Fibroblast of the conjunctiva (primary cell): ENCODE results near the gene FAM83C.

ENCODE experiments used
- DNase-seq: peaks from one replicate; pipeline ENCODE4 v3.0.0-alpha.2; 2010; ENCODE audit warnings: low read depth

Gene FAM83C

DNA sequence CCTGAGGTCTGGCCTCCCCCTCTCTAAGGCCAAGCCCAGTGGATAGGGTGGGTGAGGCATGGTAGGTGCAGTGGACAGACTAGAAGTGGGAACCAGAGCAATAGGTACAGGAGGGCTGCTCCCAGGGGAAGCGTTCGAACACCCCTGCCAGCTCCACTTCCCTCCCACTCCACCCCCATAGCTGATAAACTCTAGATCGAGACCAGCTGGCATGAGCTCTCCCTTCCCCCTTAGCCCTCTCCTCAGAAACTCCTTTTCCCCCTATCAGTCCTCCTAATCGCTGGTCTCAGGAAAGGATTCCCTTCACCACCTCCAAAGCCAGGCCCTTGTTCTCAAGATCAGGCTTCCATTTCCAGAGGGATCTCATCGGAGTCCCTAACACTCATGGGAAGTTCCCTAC is 6.0 kb upstream of the FAM83C start:
- no peak for DNase-seq

DNA sequence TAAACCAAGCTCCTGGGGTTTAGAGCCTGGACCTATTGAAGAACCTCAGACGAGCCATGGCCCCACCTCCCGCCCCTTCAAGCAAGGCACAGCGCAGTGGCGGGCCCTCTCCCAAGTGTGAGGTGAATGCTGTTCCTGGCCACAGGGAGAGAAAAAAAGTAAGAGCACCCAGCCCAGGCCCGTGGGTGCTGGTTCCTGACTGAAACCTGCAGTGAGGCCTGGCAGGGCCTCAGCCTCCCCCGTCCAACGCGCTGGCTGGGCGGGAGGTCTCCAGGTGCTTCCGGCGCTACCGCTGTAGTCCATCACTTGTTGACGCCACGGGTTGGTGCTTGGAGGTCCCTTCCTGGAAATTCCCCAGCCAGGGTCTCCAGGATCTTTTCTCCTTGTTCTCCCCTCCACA is 5.5 kb upstream of the FAM83C start:
- DNase-seq = no peak

DNA sequence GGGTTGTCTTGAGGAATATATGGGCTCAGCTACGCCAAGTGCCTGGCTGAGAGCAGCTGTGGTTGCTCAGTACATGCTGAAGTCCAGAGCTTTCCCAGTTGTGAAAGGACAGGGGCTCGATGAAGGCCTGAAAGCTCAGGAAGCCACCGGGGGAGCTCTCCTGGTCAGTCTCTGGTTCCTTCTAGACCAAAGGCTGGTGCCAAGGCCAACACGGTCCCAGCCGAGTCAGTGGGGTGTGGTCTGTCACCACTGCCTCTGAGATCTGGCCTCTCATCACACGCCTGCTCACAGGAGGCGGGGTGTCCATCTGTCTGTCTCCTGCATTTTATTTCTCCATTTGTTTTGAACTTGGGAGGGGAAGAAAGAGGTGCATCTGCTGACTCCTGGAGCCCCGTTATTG is 4.9 kb upstream of the FAM83C start:
- no peak for DNase-seq

DNA sequence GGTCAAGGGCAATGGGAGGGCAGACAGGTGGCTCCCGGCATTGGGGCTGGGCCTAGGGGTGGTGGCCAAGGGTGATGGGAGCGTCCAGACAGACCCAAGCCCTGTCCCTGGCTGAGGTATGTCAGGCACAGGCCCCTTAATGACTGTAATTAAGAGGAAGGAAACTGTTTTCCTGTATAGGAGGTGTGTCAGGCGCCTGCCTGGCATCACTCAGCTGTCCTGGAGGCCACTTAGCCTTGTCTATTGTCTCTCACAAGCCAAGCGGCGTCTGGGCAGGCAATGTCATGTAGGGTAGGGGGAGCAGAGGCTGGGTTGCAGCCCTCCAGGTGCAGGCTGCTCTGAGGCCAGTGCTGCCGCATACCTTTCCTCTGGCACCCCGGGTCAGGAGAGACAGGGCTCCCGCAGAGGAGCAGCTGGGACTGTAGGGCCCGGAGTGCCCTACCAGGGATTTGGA is 3.9 kb upstream of the FAM83C start:
- DNase-seq = no peak

DNA sequence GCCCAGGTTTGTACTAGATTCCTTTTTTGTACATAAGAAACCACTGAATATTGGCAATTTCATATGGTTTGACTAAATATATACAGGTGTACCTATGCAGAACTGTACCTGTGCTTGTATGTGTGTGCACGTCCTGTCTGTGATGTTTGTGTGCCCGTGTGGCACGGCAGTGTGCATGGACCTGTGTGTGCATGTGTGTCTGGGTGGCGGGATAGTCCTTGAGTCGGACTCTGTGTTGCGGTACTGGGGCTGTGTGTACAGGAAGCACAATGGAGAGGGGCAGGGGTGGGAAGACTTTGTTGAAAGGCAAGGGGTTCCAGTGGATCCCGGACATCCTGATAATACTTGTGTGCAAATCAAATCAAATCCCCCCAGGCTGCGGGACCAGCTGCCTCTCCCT is 3.4 kb upstream of the FAM83C start:
- no peak for DNase-seq

DNA sequence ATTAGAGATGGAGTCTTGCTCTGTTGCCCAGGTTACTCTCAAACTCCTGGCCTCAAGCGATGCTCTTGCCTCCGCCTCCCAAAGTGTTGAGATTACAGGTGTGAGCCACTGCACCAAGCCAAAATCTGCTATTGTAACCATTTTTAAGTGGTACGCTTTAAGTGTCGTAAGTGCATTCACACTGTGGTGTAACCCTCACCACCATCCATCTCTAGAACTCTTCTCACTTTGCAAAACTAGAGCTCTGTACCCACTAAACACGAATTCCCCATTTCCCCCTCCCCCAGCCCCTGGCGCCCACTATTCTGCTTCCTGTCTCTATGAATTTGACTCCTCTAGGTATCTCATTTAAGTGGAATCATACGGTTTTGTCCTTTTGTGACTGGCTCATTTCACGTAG is 2.8 kb upstream of the FAM83C start:
- DNase-seq = no peak

DNA sequence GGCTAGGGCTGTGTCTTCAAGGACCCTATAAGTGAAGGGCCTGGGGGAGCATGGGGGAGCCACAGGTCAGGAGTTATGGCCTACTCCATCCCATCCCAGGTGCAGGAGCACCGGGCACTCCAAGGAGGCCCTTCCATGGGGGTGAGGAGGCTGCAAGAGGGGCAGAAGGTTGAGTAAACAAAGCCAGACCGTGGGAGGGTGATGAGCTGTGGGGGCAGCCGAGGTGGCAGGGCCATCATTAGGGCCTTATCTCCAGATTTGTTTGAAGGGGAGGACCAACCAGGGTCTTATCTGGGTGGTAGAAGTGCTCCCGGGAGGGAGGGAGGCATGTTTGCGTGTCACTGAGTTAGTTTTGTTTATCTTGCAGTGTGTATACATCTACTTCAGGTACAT is 2.1 kb upstream of the FAM83C start:
- no peak for DNase-seq

DNA sequence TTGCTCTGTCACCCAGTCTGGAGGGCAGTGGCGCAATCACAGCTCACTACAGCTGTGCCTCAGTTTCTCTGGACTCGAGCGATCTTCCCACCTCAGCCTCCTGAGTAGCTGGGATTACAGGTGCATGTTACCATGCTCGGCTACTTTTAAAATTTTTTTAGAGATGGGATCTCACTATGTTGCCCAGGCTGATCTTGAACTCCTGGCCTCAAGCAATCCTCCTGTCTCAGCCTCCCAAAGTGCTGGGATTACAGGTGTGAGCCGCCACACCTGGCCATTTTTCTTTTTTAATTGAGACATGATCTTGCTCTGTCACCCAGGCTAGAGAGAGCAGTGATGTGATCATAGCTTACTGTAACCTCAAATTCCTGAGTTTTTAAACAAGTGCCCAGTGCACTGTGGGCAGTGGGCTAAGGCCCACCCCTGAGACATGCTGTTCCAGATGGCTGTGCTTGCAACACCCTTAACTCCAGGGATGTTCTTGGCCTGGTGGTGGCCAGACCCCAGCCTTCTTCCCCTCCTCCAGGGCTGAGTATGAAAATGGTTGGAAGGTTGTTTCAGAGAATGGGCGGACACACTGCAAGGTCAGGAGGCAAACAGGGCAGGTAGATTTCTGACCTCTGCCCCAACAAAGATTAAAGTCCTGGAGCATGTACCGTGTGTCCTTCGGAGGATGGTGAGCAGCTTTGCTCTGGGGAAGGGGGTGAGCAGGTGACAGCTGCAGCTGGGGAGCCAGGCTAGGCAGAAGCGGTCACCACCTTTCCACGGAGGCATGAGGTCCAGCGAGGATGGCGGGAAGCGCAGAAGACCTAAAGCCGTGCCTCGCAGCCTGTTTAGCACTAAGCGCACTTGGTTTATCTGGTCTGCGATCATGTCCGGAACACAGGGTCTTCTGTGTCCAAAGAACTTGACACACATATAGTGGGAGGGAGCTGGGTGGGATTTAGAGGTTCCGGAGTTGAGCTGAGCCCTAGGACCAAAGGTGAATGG is 1.4 kb upstream of the FAM83C start:
- no peak for DNase-seq

DNA sequence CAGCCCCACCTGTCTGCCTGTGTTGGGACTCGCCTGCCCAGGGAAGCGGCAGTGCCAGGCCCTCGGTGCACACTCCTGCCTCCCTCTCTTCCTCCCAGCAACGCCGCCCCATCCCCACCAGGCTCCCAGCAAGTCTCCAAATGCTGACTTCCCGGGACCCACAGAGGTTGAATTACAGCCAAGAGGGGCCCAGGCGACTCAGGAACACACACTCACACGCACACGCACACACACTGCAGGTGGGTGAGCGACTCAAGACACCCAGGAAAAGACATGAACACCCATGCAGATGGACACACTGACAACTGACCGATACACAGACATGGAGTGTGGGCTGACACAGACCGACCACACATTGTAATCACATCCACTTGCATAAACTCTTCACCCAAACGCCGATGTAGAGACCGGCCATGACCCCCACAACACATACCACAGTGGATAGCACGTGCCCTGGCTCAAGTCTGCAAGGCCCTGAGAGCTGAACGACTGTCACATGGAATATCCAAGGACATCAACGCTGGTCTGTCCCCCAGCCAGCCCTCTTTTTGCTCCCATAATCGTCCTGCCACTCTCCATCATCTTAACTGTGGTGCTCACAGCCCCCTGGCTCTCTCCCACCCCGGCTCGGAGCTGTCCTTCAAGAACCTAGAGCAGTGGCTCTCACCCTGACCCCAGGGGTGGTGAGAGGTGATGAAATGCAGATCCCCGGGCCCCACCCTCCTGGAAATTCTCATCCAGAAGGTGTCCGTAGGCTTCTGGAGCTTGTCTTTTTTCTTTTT is 470 bp upstream of the FAM83C start:
- DNase-seq = no peak

DNA sequence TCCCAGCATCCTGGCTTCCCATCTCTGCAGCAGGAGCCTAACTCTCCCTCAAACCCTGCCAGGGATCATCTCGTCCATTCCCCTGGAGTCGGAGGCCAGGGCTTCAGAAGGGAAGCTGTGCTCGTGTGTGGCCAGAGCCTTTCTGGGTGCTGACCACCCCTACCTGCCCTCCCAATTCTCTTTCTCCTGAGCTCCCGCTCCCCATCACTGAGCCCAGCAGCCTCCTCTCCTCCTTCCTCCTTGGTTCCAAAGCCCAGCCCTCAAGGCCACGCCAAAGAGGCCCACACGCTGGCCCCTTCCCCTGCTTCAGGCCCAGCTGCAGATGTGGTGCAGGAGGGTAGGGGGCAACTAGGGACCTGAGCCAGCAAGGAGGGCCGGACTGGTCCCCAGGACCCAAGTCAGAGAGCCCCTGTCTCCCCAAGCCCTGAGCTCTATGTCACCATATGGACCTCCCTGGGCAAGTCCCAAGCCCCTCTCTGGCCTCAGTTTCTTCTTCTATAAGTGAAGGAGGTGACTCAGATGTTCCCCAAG is 1.3 kb downstream of the FAM83C start:
- DNase-seq = no peak

DNA sequence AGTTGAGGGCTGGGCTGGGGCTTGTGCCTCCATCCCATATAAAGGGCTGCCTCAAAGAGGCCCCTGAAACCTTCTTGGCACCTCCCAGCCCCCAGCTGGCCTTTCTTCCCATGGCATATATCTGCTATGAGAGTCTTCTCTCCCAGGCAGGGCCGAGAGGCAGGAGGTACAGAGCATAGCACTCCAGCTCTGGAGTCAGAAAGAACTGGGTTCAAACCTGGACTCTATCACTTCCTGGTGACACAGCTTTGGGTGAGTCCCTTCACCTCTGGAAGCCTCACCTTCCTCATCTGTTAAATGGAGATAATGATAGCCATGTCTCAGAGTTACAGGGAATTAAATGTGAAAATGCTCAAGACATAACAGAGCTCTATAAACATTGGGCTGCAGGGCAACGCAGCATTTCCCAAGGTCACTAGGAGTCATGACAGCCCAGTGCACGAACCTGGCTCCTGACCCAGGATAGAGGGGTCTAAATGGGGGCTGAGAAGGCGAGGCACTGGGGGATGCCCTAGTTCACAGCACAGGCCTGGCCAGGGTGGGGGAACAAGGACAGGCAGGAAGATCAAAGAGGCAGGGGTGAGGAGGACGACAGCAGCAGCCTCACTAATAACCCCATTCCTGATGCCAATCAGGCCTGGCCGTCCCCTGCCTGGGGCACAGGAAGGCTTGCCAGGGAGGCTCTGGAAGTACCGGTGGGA is 1.9 kb downstream of the FAM83C start:
- no peak for DNase-seq

DNA sequence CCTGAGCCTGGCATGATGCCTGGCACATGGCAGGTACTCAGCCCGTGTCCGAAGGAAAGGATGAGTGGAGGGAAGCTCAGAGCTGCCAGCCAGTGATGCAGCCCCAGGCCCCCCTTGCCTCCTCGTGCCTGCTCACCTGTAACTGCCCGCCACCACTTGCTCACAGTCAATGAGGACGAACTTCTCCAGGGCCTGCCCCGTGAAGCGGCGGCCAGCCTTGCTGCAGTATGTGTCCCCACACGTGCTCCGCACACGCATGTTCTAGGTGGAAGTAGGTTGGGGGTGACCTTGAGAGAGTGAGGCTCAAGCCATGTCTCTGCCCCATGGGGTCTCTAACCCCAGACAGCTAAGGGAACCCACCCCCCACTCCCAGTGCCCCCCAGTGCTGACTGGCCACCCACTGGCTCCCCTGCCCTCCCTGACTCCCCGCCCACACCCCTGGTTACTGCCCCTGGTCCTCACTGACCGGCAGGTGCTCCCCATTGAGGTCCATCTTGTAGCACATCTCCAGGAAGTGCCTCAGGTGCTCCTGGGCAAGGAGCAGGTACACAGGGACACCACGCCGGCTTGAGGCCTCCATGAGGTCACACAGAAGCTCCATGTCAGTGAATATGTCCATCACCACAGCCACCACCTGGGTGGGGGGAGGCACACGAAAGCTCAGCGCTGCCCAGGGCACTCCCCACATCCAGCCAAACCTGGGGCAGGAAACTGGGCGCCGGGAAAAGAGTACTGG is 3.7 kb downstream of the FAM83C start:
- no peak for DNase-seq

DNA sequence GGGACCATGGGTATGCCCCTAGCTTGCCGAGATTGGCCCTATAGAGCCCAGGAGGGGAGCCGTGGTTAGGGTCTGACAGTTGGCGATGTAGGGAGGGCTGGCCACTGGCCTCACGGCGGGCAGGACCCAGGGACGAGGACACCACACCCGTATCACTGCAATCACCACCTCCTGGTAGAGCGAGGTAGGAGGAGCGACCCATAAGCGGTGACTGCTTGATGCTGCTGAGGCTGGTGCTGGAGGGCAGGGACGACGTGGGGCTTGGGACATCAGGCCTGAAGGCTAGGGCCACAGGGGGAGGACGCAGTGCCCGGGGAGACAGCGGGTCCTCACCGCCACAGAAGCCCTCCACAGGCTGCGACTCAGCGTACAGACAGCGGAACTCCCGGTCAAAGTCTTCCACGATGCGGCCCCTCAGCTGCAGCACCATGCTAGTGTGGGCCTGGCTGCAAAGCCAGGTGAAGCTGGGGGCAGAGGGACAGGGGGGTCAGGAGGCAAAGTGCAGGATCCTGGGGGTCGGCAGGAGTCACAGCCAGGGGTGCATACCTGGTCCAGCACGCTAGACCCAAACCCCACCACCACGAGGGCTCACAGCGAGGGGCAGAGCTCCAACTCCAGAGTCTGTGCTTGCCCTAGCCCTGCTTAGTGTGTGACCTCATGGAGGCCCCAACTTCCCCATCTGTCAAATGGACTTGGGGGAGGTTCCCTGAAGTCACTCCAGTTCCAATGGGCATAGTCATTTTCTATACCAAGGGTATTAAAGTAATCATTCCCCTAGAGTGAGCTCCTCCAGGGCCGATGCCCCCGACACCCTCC is 4.5 kb downstream of the FAM83C start:
- no peak for DNase-seq

DNA sequence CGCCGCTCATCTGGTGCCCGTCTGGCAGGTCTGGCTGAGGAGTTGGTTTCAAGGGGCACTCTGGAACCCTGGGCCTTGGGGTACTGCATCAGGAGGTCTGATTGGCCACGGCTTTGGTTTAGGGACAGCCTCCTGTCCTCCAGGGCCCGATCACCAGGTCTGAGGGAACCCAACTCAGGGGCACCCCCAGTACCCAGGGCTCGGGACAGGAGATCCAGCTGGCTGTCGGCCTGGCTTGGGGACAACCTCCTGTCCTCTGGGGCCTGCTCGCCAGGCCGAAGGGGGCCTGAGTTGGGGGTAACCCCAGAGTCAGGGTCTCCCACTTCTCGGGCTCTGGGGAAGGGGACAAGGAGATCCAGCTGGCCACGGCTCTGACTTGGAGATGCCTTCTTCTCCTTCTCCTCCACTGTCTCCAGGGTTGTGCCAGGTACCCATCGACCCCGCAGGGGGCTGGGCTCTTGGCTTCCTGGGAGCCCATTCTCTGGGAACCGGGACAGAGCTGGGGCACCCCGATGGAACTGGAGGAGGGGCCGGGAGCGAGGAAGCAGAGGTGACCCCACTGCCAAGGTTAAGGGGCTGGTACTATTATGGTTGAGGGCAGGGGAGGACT is 5.2 kb downstream of the FAM83C start:
- no peak for DNase-seq

DNA sequence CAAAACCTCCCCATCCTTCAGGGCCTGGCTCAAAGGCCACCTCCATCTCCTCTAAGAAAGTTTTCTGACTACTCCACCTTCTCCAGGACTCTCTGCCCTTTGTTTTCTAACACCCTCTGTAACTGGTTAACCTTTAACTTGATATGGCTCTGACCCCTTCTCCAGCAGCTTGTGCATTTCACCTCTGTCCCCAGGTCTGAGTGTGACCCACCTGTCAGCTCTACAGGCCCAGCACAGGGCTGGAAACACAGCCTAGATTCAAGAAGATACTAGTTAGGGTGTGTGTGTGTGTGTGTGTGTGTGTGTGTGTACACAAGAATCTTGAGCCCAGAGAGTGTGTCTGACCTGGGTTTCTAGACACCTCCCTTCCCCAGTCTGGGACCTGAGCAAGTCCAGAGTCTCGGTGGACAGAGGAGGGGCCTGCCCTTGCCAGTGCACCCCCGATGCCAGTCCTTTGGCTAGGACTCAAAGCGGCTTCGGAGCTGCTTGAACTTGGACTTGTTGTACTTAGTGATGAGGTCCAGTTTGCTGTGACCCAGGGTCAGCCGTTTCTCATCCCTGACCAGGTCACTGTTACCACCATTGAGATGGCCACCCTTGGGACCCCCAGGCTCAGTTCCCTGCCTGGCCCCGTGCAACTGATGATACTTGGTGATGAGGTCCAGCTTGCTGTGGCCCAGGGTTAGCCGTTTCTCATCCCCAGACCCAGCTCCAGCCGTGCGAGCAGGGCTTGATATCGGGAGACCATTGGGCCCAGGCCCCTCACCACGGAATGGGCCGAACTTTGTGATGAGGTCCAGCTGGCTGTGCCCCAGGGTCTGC is 5.9 kb downstream of the FAM83C start:
- DNase-seq = no peak

DNA sequence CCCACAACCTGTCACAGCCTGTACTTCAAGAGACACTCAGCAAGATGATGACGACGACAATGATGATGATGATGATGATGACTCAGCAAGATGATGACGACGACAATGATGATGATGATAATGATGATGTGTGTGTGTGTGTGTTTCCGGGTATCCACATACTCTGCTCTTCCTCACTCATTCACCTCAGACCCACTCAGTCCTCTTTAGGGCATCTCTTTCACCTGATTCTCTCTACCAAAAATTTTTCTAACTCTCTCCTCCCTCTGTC is 6.5 kb downstream of the FAM83C start:
- no peak for DNase-seq

DNA sequence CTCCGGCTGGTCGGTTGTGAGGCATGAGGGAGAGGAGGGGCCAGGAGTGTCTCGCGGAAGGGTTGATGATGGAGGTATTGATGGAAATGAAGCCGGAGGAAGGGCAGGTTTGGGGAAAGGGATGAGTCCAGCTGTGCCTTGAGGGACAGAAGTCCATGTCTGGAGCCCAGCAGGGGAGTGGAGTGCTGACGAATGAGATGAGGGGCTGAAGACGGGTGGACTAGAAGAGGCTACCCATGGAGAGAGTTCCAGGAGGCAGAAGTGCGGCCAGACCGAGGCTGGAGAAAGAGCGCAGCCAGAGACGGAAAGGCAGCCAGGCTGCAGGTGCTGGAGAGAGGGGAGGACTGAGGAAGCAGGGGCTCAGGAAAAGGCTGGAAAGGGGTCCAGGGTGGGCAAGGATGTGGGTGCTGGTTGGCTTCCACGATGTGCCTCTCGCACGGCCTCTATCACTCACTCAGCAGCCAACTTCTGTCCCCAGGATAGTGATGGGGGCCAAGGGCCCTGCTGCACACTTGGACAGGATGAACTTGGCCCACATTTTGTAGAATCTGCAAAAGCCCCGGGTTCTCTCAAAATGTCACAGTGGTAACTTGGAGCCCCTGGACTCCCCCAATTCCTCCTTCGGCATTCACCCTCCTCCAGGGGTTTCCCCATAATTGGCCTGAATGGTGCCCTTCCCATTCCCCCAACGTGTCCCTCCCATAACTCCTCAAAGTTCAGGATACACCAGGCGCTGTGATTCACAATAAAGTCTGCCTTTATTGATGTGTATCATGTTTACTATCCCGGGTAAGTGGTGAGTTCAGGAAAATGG is 7.0 kb downstream of the FAM83C start:
- no peak for DNase-seq

DNA sequence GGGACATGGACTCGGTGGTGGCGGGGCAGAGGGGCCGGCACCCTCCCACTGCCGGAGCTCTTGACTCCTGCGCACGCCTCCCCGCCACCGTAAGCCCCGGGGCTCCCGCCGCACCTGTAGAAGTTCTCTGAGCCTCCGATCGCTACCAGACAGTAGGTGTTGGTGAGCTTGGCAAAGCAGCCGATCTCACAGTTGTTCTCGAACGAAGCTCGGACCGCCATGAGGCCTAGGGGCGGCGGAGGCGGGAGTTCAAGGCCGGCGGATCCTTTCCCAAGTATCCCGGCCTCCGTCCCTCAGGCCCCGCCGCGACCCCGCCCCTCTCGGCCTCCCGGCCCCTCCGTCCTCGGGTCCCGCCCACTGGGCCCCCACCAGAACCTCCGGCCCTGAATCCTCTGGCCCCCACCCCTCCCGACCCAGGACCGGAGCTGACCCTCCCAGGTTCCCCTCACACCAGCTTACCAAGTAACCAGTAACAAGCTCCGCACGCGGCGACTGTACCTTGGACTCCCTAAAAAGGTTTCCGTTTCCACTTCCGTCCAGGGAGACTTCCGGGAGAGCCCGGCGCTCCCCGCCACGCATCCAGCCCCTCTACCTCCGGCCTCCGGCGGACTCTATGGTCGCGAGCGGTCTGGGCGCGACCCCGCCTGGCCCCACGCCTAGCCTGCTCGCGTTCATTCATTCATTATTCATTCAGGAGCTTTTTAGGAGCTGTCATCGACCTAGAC is 7.8 kb downstream of the FAM83C start, which contains the start of gene EIF6:
Gene EIF6, minus strand, starts transcription at position 506 of the 725 bp plus-strand sequence. Its CDS starts 285 bp downstream, at position 221.
- DNase-seq = peak; percentile 77
